Kasumi-1 (cell line): Measurements from ENCODE around the gene HES3.
A peak's percentile ranks its signal among the peaks of the same experiment; 100 is the strongest.

Experiments
- DNase-seq, 2 experiments: peaks; one replicate each; lab custom pipeline; 2025; lab: John Stamatoyannopoulos, UW

HES3 gene

DNA sequence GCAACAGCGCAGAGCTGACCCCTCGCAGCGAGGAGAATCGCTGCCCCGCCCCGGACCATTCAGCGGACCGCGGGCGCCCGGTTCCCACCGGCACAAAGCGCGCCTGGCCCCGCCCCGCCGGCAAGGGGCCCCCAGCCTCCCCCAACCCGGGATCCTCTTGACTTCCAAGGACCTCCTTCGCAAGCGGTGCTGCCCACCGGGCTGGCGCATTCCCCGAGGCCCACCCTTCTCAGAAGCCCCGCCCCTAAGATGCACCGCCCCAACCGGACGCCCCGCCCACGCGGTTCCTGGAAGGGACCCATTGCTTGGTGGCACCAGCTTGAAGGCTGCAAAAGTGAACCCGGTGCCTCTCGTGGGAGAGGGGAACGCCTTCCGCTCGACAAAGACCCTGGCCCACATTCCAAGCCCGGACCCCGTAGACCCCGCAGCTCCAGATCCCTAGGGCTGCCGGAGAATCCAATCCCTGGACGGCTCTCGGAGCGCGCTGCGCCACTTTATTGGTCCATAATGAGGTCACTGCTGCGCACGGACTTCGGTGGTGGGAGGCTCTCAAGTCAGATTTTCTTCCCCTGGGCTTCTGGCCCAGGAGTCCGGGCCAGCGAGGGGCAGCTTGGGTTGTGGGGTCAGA is 2.0 kb downstream of the HES3 start:
- no peak for DNase-seq

DNA sequence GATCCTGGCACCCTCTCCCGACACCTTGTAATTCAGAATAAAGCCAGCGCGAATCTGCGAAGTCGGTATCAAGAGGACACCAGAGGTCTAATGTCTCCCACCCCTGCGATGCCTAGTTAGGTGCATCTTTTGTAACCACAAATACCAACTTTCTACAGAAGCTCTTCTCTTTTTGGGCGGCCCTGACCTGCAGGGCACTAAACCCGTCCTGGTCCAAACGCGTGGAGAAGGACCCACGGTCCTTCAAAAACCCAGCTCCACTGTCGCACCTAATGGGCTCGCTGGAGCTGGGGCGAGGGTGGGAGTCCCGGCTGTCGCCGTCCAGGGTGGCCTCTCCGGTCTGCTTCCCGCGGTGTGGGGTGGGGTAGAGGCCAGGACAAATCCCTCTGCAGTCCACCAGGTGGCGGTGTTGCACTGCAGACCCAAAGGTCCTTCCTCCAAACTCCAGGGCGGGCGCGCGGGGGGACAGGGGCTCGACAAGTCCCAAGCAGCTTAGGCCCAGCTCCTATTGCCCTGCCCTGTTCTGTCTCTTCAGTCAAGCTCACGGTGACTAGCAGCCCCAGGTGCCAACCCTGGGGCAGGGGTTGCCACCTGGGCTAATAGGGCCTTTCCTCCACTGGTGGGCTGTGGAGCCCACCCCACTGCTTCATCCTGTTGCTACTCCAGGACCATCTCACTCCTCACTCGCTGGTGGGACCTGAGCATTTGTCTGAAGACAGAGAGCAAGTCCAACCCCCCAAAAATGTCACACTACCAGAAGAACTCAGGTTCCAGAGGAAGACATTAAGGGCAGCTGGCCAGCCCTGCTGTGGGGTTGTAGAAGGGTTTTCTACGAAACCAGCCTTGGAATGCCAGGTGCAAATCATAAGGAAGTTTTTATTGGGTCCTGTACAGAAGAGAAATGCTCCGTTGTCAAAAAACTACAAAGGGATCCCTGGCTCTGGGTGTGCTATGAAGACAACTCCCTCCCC is 2.8 kb downstream of the HES3 start:
- DNase-seq = peak; percentile 63 to 71

- no peak for DNase-seq
These were observed 3.7 kb downstream of the HES3 start for GRCh38 chr1:6247651-6248050.

DNA sequence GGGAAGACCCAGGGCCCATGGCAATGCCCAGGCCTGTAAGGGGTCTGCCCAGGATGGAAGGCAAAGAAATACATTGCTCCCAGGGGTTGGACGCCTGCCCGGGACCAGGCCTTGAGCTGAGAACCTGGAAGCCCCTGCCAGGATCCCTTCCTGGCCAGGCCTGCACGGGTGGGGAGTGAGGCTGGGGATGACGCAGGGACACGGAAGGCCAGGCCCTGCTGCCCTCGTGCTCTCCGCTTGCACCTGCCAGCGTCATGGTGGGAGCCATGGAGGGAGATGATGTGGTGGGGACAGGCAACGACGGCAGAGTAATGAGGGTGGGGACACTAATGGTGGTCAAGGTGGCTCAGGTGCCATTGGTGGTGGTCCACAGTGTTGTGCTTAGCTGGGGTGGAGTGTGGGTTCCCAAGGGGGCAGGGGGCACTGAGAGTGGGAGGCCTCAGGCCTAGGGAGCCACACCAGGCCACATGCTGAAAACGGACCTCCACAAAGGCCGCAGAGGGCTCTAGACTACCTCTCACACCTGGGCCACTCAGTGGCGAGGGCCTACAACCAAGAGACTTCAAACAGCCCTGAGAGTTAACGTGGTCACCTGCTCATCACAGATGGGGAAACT is 4.3 kb downstream of the HES3 start:
- no peak for DNase-seq

- no peak for DNase-seq
These were observed 5.2 kb downstream of the HES3 start for GRCh38 chr1:6248932-6249738.

- no peak for DNase-seq
These were observed 6.0 kb downstream of the HES3 start for GRCh38 chr1:6249739-6250689.

DNA sequence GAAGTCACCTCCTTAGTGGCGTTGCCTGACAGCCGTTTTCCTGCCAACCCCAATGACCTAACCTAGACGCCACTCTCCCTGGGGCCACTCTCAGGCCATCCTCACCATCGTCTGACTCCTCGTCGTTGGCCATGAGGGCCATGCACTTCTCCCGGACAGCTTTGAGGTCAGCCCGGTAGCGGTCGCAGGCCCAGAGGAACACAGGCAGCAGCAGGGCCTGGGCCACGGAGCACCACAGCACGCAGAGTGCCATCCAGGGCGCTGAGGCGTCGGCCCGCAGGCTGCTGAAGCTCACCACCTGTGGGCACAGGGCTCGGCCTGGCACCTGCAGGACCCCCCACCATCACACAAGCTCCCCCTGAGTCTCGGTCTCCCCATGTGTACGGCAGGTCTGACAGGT is 7.3 kb downstream of the HES3 start:
- DNase-seq = no peak

DNA sequence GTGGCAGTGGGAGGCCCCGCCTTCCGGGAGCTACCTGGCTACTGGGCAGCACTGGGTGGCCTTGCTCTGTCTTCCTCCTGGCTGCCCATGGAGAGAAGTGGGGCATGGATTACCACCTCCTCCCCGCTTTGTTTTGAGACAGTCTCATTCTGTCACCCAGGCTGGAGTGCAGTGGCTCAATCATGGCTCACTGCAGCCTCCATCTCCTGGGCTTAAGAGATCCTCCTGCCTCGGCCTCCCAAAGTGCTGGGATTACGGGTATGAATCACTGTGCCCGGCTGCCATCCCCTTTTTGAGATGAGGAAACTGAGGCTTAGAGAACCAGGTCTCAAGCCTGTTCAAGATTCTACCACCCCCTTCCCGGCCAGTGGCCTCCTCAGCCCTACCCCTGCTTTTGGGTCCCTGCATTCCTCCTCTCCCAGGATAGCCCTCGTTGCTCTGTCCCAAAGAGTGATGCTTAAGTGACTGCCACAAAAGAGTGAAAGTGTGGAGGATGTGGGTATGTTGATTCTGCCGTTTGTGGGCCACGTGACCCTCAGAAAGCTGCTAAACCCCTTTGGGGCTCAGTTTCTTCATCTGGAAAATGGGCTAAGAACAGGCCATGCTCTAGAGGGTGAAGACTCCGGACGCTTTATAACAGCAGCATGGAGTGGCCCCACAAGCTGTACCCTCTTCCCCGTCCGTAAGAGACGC is 7.8 kb downstream of the HES3 start:
- DNase-seq = no peak

GRCh38 chr1:6252374-6252710 is 8.4 kb downstream of the HES3 start:
- DNase-seq = no peak

GRCh38 chr1:6253380-6253779 is 9.4 kb downstream of the HES3 start:
- no peak for DNase-seq

DNA sequence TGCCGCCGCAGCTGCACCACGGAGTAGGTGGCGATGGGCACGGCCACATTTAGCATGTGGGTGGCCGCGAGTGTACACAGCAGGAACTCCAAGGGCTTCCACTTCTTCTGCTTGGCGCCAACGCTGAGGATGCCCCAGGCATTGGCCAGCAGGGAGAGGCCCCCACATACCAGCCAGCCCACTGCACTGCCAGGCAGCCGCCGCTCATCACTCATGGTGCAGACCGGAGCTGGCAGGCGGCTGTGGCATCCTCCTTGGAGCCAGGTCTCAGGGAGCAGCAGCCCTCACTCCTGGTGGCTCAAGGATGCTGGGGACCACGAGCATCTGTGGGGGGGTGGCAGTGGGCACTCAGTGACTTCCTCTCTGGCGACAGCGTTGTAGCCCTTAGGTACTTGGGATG is 10.7 kb downstream of the HES3 start:
- DNase-seq = no peak

- no peak for DNase-seq
These were observed 12.7 kb downstream of the HES3 start for GRCh38 chr1:6256645-6257044.

DNA sequence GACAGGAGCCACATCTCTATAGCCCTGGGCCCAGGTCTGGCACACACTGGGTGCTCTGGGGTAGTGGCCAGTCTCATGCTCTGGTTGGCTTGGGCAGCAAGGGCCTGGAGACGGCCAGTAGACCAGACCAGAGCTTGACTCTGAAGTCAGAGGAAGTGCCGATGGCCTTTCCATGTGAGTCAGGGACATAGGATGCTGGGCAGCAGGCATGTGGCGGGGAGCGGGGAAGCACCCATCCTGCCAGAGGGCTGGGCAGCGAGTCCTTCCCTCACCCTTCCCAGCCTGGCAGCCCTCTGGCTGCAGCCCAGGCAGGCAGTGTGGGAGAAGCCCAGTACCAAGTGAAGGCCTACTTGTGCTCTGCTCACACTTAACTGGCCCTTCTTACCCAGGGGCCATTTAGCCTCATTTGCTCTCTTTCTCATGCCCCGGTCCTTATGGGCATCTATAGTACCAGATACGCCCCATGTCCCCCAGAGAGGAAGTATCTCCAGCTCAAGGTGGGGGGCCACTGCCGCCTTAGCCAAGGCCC is 13.6 kb downstream of the HES3 start:
- DNase-seq = no peak

- no peak for DNase-seq
These were observed 14.7 kb downstream of the HES3 start for GRCh38 chr1:6258675-6259074.

GRCh38 chr1:6259491-6260362 is 15.7 kb downstream of the HES3 start:
- peak; percentile 47 to 57 for DNase-seq

- DNase-seq = peak in 1 of 2 experiments; percentile 8
These were observed 16.5 kb downstream of the HES3 start for GRCh38 chr1:6260433-6260934.

DNA sequence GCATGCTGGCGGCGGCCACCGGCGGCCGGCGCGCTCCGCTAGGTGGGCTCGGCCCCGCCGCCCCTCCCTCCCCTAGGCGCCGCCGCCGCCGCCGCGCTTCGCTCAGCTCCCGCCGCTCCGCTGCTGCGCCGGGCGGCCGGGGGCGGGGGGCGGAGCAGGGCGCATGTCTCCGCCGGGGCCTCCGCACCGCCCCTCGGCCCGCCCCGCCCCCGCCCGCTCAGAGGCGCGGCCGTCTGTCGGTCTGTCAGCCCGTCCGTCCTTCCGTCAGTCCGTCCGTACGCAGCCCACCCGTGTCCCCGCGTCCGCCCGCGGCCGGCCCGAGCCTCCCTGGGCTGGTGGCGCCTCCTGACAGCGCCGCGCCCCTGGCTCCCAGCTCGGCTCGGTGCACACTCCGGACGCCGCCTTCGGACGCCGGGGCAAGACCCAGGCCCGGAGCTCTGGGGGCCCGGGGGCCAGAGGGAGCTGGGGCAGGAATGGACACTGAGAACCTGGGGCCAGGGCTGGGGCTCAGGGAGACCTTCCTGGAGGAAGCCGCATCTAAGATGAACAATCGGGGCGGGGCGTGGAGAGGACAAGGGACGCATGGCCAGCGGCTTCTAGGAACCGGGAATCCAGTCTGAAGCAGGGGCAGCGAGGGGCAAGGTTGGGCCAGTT is 17.1 kb downstream of the HES3 start, which contains the start of gene GPR153:
GPR153 (minus strand) TSS at position 138 of the 654 bp plus-strand sequence. CDS start 6,193 bp downstream, outside the sequence.
- peak in 1 of 2 experiments; percentile 9 for DNase-seq

DNA sequence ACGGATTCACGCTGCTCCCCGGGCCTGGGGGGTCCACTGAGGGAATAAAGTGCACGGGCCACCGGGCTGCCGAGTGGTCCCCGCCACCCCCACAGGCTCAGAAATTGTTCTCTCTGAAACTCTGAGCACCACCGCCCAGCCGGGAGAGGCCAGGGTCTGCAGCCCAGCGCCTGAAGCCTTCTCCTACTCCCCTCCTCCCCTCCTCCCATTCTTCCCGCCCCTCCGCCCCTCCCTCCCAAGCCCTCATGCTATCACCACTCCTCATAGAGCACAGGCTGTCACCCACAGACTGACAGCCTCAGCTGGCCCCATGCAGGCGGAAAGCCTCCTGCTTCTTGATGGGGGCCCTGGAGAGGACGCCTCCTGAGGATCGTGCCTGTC is 17.6 kb downstream of the HES3 start:
- DNase-seq = no peak
